ENCODE results near the gene PML. TPM values are rescaled to one million over a fixed set of nuclear protein-coding genes. Genes with fewer than 3 reads are reported as not detected.
A peak's percentile ranks its signal among the peaks of the same experiment; 100 is the strongest.

PML gene
- total RNA-seq, 1 donor from 2014 or later = 30.6 TPM

GRCh38 chr15:73984208-73984979 lies 10.1 kb upstream of the PML start:
- Mint-ChIP-seq H3K4me1 (peaks cover 15% of the 10 kb centered on the region), H3K4me3 (no peak overlapping the region), H3K9me3 (no peaks in the 10 kb centered on the region), H3K36me3 (ENCODE audit: low read depth) (no peaks in the 10 kb centered on the region), H3K27me3 (ENCODE audit: low read depth) (peaks cover 3% of the 10 kb centered on the region), H3K27ac (ENCODE audit: unreplicated experiment) (no peak overlapping the region)
- no peak for DNase-seq (ENCODE audit: low read depth, low spot score)
- TF ChIP-seq, protein P1, sequence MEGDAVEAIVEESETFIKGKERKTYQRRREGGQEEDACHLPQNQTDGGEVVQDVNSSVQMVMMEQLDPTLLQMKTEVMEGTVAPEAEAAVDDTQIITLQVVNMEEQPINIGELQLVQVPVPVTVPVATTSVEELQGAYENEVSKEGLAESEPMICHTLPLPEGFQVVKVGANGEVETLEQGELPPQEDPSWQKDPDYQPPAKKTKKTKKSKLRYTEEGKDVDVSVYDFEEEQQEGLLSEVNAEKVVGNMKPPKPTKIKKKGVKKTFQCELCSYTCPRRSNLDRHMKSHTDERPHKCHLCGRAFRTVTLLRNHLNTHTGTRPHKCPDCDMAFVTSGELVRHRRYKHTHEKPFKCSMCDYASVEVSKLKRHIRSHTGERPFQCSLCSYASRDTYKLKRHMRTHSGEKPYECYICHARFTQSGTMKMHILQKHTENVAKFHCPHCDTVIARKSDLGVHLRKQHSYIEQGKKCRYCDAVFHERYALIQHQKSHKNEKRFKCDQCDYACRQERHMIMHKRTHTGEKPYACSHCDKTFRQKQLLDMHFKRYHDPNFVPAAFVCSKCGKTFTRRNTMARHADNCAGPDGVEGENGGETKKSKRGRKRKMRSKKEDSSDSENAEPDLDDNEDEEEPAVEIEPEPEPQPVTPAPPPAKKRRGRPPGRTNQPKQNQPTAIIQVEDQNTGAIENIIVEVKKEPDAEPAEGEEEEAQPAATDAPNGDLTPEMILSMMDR (conservative IDR thresholded peaks at IDR 0.05) = no peak

DNA sequence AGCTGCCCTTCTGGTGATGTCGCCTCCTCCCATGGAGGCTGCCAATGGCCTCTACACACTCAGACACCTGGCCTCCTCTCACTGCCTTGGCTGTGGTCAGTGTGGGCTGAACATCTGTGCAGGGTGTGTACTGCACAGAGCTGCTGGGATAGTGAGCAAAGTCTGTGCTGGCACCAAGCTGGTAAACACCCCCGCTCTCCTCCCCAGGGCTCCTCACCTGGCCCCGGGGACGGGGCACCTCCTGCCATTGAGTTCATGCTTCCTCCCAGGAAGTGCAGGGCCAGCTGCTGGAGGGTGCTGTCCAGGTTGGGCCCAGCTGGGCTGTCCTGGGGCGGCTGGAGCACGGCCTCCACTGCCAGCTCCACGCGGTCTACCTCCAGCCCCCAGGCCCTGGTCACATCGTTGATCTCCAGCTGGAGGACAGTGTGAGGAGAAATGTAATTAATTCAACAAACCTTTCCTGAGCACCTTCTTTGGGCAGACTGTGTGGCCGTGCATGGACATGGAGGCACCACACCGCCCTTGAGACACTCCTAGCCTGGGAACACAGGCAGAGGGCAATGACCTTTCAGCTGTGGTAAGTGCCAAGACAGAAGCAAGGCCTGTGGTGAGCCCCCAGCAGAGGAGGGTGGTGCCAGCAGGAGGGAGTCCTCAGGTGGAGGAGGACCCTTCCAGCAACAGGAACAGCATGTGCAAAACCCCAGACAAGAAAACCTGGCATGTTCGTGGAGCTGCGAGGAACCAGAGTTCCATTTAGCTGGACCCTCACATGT lies 9.2 kb upstream of the PML start:
- H3K4me1 Mint-ChIP-seq = peaks cover 15% of the 10 kb centered on the region
- TF ChIP-seq, protein P1 (conservative IDR thresholded peaks at IDR 0.05) = no peak
- H3K27me3 Mint-ChIP-seq (ENCODE audit: low read depth) = peaks cover 3% of the 10 kb centered on the region

DNA sequence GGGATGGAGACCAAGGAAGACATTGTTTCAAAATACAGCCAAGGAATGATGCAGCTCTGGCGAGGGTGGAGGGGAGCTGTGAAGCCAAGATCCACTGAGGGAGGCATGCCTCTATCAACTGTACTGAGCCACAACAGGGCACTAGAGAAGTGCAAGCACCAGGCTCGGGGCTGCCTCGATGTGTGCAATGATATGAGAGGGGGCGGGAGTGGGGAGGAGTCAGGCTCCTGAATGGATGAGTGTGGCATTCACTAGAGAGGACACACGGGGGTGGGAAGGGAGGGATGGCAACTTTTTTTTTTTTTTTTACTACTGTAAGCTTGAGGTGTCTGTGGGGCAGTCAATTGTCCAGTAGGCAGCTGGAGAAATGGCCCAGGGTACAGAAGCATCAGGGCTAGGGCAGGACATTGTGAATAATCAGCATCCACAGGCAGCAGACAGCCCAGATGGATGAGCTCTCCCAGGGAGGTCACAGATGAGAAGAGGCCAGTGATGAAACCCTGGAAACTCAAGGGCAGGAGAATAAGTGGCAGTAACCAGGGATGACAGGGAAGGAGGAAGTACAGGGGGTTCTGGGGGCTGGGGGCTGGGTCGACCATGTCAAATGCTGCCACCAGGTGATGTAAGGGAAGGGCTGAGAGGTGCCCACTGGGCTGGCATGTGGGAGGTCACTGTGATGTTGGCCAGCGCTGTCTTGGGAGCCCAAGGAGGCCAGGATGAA lies 8.3 kb upstream of the PML start:
- peaks cover 3% of the 10 kb centered on the region for H3K27me3 Mint-ChIP-seq (ENCODE audit: low read depth)
- H3K36me3 Mint-ChIP-seq (ENCODE audit: low read depth) = no peaks in the 10 kb centered on the region
- no peak for DNase-seq (ENCODE audit: low read depth, low spot score)
- TF ChIP-seq, protein P1 (conservative IDR thresholded peaks at IDR 0.05) = no peak
- H3K4me3 Mint-ChIP-seq = peak overlapping the region; percentile 38
- H3K9me3 Mint-ChIP-seq = no peaks in the 10 kb centered on the region
- peaks cover 15% of the 10 kb centered on the region for H3K4me1 Mint-ChIP-seq
- peak overlapping the region; percentile 86 for H3K27ac Mint-ChIP-seq (ENCODE audit: unreplicated experiment)

More for the DNA sequence above, 9.2 kb upstream of the PML start:
- no peak for DNase-seq (ENCODE audit: low read depth, low spot score)
- no peak overlapping the region for H3K27ac Mint-ChIP-seq (ENCODE audit: unreplicated experiment)
- no peaks in the 10 kb centered on the region for H3K36me3 Mint-ChIP-seq (ENCODE audit: low read depth)
- no peaks in the 10 kb centered on the region for H3K9me3 Mint-ChIP-seq
- H3K4me3 Mint-ChIP-seq = no peak overlapping the region

DNA sequence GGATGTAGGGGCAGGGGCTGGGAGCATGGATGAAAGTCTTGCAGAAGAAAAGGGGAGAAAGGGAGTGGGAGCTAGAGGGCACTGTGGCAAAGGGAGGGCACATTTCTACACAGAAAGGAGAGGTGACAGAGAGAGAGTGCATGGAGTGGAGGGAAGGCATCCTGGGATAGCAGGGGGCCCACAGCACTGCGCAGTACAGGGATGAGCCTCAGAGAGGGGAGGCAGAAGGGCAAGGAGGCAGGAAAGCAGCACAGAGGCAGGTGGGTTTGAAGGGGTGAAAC lies 7.8 kb upstream of the PML start:
- Mint-ChIP-seq H3K27ac (ENCODE audit: unreplicated experiment) (peak overlapping the region; percentile 77), H3K4me1 (peaks cover 15% of the 10 kb centered on the region), H3K4me3 (no peak overlapping the region), H3K9me3 (no peaks in the 10 kb centered on the region), H3K36me3 (ENCODE audit: low read depth) (no peaks in the 10 kb centered on the region), H3K27me3 (ENCODE audit: low read depth) (no peaks in the 10 kb centered on the region)
- TF ChIP-seq, protein P1 (conservative IDR thresholded peaks at IDR 0.05) = no peak
- no peak for DNase-seq (ENCODE audit: low read depth, low spot score)

GRCh38 chr15:73987250-73987649 lies 7.3 kb upstream of the PML start:
- Mint-ChIP-seq H3K4me3 (no peak overlapping the region), H3K36me3 (ENCODE audit: low read depth) (no peaks in the 10 kb centered on the region), H3K4me1 (peaks cover 12% of the 10 kb centered on the region), H3K27me3 (ENCODE audit: low read depth) (no peaks in the 10 kb centered on the region), H3K27ac (ENCODE audit: unreplicated experiment) (peak overlapping the region; percentile 77), H3K9me3 (no peaks in the 10 kb centered on the region)
- TF ChIP-seq, protein P1 (conservative IDR thresholded peaks at IDR 0.05) = no peak
- no peak for DNase-seq (ENCODE audit: low read depth, low spot score)
